A549 (cell line): ENCODE results near the gene SAMD13.

Experiments
- CHD4 ChIP-seq: fragments of 200-600 bp; sonication (generic); IDR thresholded peaks from 2 replicates; pipeline ENCODE4 v1.6.1; 2016; ENCODE audit warnings: antibody characterized with exemption, mild to moderate bottlenecking, borderline replicate concordance
- CTCF ChIP-seq: fragments of >200 bp; sonication (Bioruptor Twin); formaldehyde crosslinking; IDR thresholded peaks from 3 replicates; pipeline ENCODE4 v1.5.1; 2016
- EP300 ChIP-seq, 2 experiments: fragments of >200 bp; sonication (Bioruptor Twin); formaldehyde crosslinking; IDR thresholded peaks; 2 replicates in 1 of 2; 3 replicates in 1 of 2; pipeline ENCODE4 v1.6.1; 2016 to 2017
- JUN ChIP-seq, 2 experiments: fragments of >200 bp; sonication (Bioruptor Twin); formaldehyde crosslinking; IDR thresholded peaks; 2 replicates in 1 of 2; 3 replicates in 1 of 2; pipeline ENCODE4 v1.6.1; 2016 to 2017
- POLR2A ChIP-seq: IDR thresholded peaks from 2 replicates; pipeline ENCODE4 v1.6.1; 2012; ENCODE audit warnings: mild to moderate bottlenecking, low read length
- REST ChIP-seq: fragments of 200-600 bp; sonication (generic); IDR thresholded peaks from 2 replicates; pipeline ENCODE4 v1.6.1; 2016; ENCODE audit warnings: antibody characterized with exemption, mild to moderate bottlenecking, moderate library complexity
- TF ChIP-seq, protein P1 (sequence below): fragments of 450-650 bp; IDR thresholded peaks from 2 replicates; pipeline ENCODE4 v1.6.1; 2014; ENCODE audit warnings: antibody characterized with exemption

DNA sequence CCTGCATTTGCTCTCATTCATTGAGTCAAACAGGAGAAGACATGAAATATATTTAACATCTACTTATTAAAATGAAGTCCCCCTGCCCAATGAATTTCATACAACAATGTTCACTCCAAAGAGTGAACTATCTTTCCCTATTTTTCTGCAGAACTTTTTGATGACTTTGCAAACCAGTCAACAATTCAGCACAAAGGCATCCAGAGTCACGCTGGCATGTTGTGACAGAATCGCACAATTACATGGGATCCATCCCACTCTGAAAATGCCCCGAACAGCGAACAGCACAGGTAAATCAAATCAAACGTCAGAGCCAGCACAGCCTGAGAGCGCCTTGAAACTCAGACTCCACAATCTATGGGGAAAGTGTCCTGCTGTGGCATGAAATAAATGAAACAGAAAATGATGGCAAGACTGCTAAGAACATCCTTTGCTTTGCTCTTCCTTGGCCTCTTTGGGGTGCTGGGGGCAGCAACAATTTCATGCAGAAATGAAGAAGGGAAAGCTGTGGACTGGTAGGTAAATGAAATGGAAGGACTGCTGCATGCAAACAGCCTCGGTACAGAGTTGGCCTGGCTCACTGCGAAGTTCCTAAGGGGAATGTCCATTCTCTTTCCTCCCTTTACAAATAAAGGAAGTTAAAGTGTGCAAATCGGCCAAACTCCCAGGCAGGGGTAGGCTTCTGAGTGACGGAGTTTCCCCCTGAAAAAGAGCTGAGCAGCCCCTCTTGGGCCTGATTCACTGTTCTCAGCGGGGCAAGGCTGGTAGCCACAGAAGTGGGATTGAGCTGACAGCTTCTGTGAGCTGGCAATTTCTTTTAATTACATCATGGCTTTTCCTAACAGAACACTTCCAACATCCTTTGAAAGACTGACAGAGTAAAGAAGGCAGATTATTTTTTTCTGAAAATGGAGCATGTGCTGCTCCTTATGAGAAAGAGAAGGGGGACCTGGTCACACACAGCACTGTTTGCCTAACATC lies 97.0 kb downstream of the SAMD13 start, which contains the start of gene DNASE2B:
- TF ChIP-seq CTCF (no peak), REST (no peak), CHD4 (no peak), POLR2A (no peak), JUN (IDR thresholded peaks at IDR 0.05) (no peak), EP300 (IDR thresholded peaks at IDR 0.05) (no peak)
- TF ChIP-seq, protein P1, sequence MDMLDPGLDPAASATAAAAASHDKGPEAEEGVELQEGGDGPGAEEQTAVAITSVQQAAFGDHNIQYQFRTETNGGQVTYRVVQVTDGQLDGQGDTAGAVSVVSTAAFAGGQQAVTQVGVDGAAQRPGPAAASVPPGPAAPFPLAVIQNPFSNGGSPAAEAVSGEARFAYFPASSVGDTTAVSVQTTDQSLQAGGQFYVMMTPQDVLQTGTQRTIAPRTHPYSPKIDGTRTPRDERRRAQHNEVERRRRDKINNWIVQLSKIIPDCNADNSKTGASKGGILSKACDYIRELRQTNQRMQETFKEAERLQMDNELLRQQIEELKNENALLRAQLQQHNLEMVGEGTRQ, result no peak
